GM18517 (cell line): ENCODE measurements around the gene LRRC66.
A peak's percentile ranks its signal among the peaks of the same experiment; 100 is the strongest.

Experiments used
- ATAC-seq: cut with Tn5 transposase; IDR thresholded peaks from one replicate; pipeline ENCODE4 v1.9.1; 2021; ENCODE audit warnings: mild to moderate bottlenecking, moderate library complexity; ENCODE audit not compliant: unreplicated experiment

The LRRC66 gene

GRCh38 chr4:52019936-52020657, at the start of gene LRRC66:
LRRC66 (minus strand) TSS chr4:52020363; CDS start chr4:52017613, 2,750 bp downstream.
- no peak for ATAC-seq

- ATAC-seq = no peak
Observed at GRCh38 chr4:52069571-52069970, 49.4 kb upstream of the LRRC66 start.

DNA sequence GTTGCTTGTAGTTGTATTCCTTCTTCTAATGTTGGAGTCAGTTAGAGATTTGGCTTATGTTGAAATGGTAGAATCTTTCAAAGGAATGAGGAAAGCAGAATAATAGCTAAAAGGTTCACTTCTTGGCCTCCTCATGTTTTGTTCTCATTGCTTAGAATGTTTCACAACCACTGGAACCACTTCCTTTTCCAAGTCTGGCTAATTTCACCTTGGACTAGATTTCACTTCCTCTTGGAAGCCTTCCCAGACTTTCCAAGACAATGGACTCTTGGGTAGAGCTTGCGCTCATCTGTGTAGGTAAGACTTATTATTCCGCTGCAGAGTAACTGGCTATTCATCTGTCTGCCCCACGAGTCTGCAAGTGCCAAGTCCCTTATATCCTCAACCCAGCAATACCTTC, 39.2 kb upstream of the LRRC66 start:
- ATAC-seq = no peak

DNA sequence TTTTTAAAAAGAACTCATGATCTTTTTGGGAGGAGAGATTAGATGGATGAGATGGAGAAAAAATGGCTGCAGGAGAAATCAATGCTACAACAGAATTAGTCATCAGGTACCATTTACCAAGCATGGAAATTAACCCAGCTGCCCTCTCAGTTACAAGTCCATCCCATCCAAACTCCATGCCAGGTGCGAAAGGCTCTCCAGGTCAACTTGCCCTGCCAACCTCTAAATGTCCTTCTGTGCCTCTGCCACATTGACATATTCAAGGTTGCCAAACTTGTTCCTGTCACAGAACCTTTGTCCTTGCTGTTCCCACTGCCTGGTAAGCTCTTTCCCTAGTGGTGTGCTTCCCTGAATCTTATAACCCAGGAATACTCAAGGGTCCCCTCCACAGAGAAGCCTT, 38.1 kb upstream of the LRRC66 start:
- no peak for ATAC-seq

GRCh38 chr4:52057196-52057595, 37.0 kb upstream of the LRRC66 start:
- no peak for ATAC-seq

DNA sequence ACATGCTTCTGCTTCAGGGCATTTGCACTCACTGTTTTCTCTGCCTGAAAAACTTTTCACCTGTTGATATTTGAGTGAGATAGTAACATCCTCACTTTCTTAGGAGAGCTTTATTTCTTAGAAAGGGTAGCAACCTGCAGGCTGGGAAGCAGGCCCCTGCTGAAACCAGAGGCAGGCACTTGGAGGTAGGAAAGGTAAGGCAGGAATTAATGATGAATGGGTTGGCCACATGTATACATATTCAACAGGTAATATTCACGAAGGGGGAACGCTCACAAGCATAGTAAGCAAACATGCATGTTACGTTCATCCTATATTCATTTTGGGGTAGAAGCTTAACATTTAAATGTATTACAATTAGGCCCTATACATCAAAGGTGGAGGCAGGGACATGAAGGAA, 34.1 kb upstream of the LRRC66 start:
- ATAC-seq = no peak

DNA sequence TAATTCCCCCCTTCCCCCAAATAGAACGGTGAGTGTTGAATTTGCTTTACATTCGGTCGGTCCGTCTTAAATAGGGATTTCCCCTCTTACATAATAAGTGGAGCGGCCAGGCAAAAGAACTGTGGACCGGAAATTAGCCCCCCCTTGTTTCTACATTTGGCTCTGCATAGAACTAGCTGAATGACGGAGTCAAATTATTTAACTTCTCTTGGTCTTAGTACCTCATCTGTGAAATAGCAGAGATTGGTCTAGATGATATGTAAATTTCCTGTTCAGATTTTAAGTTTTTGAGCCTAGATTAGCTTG, 32.3 kb upstream of the LRRC66 start:
- peak; percentile 74 for ATAC-seq

DNA sequence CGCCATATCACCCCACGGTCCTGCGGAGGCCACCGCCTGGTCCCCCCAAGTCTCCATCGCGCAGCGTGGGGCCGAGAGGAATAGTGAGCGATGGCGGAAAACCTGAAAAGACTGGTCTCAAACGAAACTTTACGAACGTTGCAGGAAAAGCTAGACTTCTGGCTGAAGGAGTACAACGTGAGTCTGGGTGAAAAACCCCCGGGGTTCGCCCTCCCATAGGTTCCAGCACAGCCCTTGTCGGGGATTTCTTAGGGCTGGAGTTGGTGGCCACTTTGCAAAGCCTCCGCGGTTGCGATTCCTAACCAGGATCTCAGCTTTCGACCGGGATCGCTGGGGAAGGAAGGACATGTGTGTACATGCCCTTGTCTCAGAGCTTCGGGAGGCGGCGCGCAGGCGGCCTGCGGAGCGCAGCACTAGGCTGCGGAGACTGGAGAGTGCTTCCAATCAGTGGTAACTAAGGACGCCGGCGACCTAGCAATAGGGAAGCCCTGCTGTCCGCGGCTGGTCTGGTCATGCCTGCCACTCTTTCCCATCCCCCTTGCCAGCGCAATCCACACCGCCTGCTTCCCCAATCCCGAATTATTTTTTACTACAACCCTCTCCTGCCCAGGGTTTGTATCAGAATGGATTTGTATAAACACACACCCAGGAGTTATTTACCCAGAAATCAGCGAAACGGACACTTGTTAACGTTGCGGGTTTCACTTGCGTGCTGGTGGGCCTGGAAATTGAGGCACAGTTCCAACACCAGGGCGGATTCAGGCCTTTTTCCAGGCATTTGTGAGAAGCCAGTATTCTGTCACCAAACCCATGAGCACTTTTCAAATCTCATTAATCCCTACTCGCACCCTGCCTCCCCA, 31.7 kb upstream of the LRRC66 start:
- ATAC-seq = peak; percentile 46

GRCh38 chr4:52051213-52051614, 31.1 kb upstream of the LRRC66 start, which contains the start of gene SPATA18:
SPATA18 (plus strand) TSS chr4:52051304; CDS start chr4:52051705, 401 bp downstream.
- ATAC-seq = peak; percentile 41

- ATAC-seq = no peak
Observed at GRCh38 chr4:52049266-52049665, 29.1 kb upstream of the LRRC66 start.

GRCh38 chr4:52045028-52045427, 24.9 kb upstream of the LRRC66 start:
- no peak for ATAC-seq

GRCh38 chr4:52038103-52038912, 18.1 kb upstream of the LRRC66 start, which contains the start of gene SGCB:
SGCB (minus strand) TSS chr4:52038299; CDS start chr4:52038259, 40 bp downstream.
- ATAC-seq = peak; percentile 81

GRCh38 chr4:52037689-52038102, 17.5 kb upstream of the LRRC66 start:
- peak; percentile 60 for ATAC-seq

- ATAC-seq = no peak
Observed at GRCh38 chr4:52036886-52037530, 16.8 kb upstream of the LRRC66 start.

GRCh38 chr4:52035190-52035589, 15.0 kb upstream of the LRRC66 start:
- no peak for ATAC-seq

- no peak for ATAC-seq
Observed at GRCh38 chr4:52032005-52032404, 11.8 kb upstream of the LRRC66 start.

DNA sequence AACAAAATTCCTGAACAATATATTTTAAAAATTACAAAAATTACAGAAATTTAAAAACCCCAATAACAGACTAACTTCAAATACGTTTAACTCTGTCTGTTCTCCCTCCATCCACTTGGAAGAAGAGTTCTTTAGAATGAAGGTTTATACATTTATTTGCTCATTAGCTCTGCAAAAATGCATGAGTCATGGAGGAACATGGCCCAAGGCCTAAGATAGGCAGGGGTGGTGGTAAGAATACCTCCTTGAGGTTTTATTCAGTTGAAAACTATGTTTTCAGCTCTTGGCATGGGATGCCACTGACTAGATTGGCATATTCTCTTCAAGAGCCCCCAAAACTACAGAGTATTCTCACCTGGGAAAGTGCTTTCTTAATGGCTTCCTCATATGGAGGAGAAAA, 8.8 kb upstream of the LRRC66 start:
- ATAC-seq = no peak

DNA sequence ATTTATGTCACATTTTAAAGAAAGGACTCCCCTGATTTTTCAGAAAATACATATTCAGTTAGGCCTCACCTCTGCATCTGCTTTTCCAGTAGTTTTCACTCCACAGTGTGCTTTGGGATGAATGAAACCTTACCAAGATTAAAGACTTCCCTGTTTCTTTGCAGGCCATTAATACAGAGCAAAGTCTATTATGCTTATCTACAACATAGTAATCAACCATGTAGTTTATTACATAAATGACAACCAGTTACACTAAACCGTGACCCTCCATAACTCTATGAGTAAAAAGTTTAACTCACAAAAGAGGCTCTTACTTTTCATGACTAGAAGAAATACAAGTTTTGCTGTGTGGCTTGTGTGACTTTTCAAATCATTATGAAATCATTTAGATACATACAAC, 2.3 kb downstream of the LRRC66 start:
- no peak for ATAC-seq

DNA sequence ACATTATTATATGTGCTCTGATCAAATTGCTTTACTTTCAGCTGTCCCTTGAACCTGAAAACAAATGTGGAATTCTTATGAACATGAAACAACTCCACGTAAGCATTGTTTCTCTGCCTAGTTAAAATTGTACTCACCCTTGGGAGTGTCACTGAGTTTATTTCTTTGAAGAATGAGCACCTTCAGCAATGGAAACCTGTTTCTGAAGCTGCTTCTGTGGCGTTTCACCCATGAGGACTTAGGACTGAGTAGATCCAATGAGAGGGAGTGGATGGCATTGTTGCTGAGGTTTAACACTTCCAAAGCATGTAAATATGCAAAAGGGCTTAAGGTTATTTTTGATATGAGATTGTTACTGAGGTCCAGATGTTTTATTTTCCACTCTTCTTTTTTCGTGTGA, 3.2 kb downstream of the LRRC66 start:
- ATAC-seq = no peak

DNA sequence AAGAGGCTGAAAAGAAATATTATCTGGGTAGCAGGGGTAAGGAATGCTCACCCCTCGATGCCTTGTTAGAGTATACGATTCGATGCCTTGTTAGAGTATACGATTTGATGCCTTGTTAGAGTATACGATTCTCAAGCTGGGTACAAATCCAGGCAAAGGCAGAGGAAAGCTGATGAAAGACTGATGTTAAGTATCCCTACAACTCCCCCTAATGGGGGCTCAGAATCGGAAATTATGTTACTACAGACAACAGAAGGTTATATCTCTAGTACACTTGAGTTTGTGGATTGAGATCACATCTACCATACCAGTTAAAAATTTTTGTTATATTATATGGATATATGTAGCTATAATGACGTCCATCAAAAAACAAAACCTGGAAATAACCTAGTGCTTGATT, 4.8 kb downstream of the LRRC66 start:
- no peak for ATAC-seq

- no peak for ATAC-seq
Observed at GRCh38 chr4:52014903-52015302, 5.3 kb downstream of the LRRC66 start.
